ENCODE results near the gene FBXL14.
A peak's percentile ranks its signal among the peaks of the same experiment; 100 is the strongest.
"Not testable (repeated sequence)": the region's sequence is repeated elsewhere in the genome, so short reads cannot be mapped to it uniquely, and the experiment has no call there.

The FBXL14 gene

GRCh38 chr12:1566449-1567135 lies 27.8 kb downstream of the FBXL14 start:
- DNase-seq, result no peak

GRCh38 chr12:1565172-1565571 lies 29.2 kb downstream of the FBXL14 start:
- no peak for DNase-seq

- no peak for DNase-seq
These were observed 30.3 kb downstream of the FBXL14 start for GRCh38 chr12:1564067-1564466.

- DNase-seq, result no peak
These were observed 31.5 kb downstream of the FBXL14 start for GRCh38 chr12:1562813-1563407.

- no peak for DNase-seq
These were observed 33.7 kb downstream of the FBXL14 start for GRCh38 chr12:1560704-1561103.

- DNase-seq, result no peak
These were observed 34.7 kb downstream of the FBXL14 start for GRCh38 chr12:1559676-1560091.

GRCh38 chr12:1558108-1558507 lies 36.3 kb downstream of the FBXL14 start:
- not testable (repeated sequence) for DNase-seq

- no peak for DNase-seq
These were observed 40.1 kb downstream of the FBXL14 start for GRCh38 chr12:1553987-1554982.

- DNase-seq, result no peak
These were observed 40.8 kb downstream of the FBXL14 start for GRCh38 chr12:1553536-1553935.

GRCh38 chr12:1552911-1553491 lies 41.4 kb downstream of the FBXL14 start:
- DNase-seq, result no peak

- no peak for DNase-seq
These were observed 42.2 kb downstream of the FBXL14 start for GRCh38 chr12:1552171-1552570.

- DNase-seq, result no peak
These were observed 42.9 kb downstream of the FBXL14 start for GRCh38 chr12:1551496-1551895.

GRCh38 chr12:1546931-1547640 lies 47.3 kb downstream of the FBXL14 start:
- no peak for DNase-seq

- DNase-seq, result no peak
These were observed 49.2 kb downstream of the FBXL14 start for GRCh38 chr12:1544996-1545700.

- no peak for DNase-seq
These were observed 51.8 kb downstream of the FBXL14 start for GRCh38 chr12:1542599-1542998.

- DNase-seq, result no peak
These were observed 53.7 kb downstream of the FBXL14 start for GRCh38 chr12:1540690-1541089.

GRCh38 chr12:1539135-1539534 lies 55.2 kb downstream of the FBXL14 start:
- DNase-seq, result no peak

- DNase-seq, result no peak
These were observed 57.6 kb downstream of the FBXL14 start for GRCh38 chr12:1536817-1537216.

- DNase-seq, result no peak
These were observed 59.6 kb downstream of the FBXL14 start for GRCh38 chr12:1534748-1535147.

GRCh38 chr12:1533602-1534304 lies 60.6 kb downstream of the FBXL14 start:
- peak; percentile 30 for DNase-seq

- no peak for DNase-seq
These were observed 61.2 kb downstream of the FBXL14 start for GRCh38 chr12:1533205-1533601.

All from KG1 (cell line).